Stimulated activated CD4-positive, alpha-beta T cell treated with anti-CD3 and anti-CD28 coated beads, Interleukin-15, amount 100 ng/mL, for 1 hour (primary cell): ENCODE results near the gene ECHS1.
"Not testable (repeated sequence)": the region's sequence is repeated elsewhere in the genome, so short reads cannot be mapped to it uniquely, and the experiment has no call there.

Experiments
- DNase-seq, 2 donors: peaks; one replicate each; pipeline ENCODE4 v3.0.0-alpha.2; 2020; ENCODE audit warnings: low read depth in 1 of 2, low spot score in 1 of 2

The ECHS1 gene

DNA sequence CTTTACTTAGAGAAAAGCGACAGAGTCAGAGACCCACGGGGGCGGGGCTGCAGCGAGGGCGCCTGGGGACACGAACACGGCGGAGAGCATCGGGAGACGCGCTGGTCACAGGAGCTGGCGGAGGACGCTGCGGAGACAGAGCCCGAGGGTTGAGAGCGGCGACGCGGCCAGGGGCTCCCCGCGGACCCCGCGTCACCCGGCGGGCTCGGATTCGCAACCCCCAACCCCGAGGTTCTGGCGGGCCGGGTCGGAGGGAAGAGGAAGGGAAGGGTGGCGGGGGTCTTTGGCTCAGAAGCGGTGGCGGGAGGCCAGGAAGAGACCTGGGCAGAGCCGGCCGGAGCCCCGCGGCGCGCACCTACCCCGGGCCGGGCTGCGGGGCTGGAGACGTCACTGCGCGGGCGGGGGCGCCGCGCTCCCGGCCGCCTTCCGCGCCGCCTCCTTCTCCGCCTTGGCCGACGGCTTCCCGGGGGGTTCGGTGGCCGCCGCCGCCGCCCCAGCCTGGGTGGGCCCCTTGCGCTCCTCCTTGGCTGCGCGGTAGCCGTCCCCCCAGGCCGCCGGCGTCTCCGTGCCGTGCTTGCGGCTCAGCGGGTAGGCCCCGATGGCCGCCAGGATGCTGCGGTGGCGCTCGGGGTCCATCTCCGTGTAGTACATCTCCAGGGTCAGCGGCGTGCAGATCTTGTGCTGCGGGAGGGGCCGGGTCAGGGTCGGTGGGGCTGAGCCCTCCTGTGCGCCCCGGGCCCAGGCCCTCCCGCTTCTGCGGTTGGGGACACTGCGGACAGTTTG, 47.5 kb downstream of the ECHS1 start:
- no peak for DNase-seq

DNA sequence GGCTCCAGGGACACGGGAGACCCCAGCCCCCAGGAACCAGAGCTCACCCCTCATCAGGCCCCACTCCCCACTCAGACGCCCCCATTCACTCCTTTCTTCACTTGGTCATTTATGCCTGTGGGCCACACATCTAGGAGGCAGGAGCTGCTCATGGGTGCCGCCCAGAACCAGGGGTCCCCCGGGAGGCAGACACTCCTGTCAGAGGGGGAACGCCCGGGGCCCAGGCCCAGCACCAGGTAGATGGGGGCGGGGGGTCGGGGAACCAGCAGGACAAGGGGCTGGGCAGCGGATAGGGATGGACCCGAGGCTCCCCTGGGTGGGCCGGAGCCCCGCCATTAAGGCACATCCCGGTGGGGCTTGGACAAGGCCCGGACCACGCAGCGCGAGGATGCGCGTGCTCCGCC, 48.3 kb downstream of the ECHS1 start:
- no peak for DNase-seq

GRCh38 chr10:133324198-133324792, 48.9 kb downstream of the ECHS1 start:
- peak; percentile 24 to 38 for DNase-seq

DNA sequence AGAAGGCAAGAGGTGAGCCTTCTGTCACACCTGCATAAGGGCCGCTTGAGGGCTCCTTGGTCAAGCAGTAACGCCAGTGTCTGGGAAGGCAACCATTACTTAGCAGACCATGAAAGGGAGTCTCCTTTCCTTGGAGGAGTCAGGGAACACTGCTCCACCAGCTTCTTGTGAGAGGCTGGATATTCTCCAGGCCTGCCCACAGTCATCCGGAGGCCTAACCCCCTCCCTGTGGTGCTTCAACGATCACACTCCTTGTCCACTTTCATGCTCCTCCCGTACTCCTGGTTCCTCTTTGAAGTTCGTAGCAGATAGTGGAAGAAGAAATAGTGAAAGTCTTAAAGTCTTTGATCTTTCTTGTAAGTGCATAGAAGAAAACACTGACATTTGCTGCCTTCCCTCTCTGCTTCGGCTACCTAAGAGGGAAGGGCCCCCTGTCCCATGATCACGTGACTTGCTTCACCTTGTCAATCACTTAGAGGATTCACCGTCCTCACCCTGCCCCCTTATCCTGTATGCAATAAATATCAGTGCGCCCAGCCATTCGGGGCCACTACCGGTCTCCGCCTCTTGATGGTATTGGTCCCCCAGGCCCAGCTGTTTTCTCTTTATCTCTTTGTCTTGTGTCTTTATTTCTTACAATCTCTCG, 51.0 kb downstream of the ECHS1 start:
- DNase-seq = not testable (repeated sequence)

DNA sequence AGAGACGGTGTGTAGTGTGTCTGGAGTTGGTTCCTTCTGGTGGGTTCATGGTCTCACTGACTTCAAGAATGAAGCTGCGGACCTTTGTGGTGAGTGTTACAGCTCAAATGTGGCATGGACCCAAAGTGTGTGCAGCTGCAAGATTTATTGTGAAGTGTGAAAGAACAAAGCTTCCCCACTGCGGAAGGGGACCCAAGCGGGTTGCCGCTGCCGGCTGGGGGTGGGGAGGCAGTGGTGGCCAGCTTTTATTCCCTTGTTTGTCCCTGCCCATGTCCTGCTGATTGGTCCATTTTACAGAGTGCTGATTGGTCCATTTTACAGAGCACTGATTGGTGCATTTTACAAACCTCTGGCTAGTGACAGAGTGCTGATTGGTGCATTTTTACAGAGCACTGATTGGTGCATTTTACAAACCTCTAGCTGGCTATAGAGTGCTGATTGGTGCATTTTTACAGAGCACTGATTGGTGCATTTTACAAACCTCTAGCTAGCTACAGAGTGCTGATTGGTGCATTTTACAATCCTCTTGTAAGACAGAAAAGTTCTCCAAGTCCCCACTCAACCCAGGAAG, 52.2 kb downstream of the ECHS1 start:
- not testable (repeated sequence) for DNase-seq

DNA sequence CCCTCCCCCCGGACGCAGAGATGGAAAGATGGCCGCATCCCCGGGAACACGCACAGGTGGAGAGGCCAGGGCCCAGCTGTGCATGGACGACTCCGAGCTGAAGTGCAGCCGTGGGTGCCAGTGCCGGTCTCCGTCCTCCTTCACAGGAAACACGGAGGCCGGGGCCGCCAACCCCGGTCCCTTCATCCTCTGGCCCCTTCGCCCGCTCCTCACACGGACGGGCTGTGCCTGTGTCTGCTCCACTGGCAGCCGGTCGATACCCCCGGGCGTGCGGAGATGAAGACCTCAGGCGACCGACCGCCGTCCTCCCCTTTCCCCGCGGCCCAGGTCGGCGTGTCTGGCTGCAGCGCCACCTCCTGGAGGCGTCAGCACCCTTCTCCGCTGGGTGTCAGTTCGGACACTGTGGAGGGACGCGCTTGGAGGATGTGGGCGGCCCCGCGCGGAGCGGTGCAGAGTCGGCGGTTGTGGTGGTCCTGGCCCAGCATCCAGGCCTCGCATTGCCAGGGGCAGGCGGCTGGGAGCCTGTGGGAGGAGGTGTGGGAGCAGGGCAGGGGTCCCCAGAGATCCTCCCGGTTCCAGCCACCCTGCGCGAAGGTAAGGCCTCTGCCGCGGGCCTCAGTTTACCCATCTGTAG, 54.5 kb downstream of the ECHS1 start:
- DNase-seq = peak; percentile 43 to 50

- DNase-seq = no peak
These were observed 56.4 kb downstream of the ECHS1 start for GRCh38 chr10:133316732-133317131.

DNA sequence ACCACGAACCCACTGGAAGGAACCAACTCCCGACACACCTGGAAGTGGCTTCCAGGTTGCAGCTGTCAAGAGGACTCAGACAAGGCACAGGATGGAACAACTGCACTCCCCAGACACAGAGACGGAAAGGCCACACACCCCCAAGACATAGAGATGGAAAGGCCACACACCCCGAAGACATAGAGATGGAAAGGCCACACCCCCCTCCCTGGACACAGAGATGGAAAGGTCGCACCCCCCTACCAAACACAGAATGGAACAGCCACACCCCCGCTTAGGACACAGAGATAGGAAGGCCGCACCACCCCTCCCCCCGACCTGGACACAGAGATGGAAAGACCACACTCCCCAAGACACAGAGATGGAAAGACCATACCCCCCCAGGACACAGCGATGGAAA, 56.9 kb downstream of the ECHS1 start:
- DNase-seq = no peak

DNA sequence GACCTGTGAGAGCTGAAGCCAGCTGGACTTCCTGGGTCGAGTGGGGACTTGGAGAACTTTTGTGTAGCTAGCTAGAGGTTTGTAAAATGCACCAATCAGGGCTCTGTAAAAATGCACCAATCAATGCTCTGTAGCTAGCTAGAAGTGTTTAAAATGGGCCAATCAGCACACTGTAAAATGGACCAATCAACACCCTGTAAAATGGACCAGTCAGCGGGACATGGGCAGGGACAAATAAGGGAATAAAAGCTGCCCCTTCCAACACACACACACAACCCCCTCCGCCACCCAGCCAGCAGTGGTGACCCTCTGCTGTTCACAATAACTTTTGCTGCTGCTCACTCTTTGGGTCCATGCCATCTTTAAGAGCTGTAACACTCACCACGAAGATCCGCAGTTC, 57.3 kb downstream of the ECHS1 start:
- DNase-seq = no peak

- DNase-seq = no peak
These were observed 58.2 kb downstream of the ECHS1 start for GRCh38 chr10:133314911-133315310.

DNA sequence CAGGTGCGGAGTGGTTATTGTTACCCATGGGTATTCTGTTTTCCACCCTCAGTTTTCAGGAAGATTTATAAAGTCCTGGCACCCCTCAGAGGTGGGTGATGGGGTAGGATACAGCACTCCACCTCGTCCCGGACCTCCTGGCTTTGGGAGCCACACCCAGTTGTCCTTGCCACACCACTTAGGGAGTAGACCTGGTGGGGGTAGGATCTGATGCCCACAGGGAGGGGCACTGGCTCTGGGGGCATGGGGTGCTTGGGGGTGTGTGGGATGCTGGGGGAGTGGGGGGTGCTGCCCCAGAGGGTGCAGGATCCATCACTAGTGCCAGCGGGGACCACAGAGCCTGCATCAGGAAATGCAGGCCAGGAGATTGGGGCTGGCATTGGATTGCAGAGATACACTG, 60.0 kb downstream of the ECHS1 start:
- DNase-seq = no peak

- DNase-seq = no peak
These were observed 60.4 kb downstream of the ECHS1 start for GRCh38 chr10:133312769-133313145.
